ENCODE data around the gene MYO19. TPM values are rescaled to one million over a fixed set of nuclear protein-coding genes. Genes with fewer than 3 reads are reported as not detected.

The MYO19 gene, protein sequence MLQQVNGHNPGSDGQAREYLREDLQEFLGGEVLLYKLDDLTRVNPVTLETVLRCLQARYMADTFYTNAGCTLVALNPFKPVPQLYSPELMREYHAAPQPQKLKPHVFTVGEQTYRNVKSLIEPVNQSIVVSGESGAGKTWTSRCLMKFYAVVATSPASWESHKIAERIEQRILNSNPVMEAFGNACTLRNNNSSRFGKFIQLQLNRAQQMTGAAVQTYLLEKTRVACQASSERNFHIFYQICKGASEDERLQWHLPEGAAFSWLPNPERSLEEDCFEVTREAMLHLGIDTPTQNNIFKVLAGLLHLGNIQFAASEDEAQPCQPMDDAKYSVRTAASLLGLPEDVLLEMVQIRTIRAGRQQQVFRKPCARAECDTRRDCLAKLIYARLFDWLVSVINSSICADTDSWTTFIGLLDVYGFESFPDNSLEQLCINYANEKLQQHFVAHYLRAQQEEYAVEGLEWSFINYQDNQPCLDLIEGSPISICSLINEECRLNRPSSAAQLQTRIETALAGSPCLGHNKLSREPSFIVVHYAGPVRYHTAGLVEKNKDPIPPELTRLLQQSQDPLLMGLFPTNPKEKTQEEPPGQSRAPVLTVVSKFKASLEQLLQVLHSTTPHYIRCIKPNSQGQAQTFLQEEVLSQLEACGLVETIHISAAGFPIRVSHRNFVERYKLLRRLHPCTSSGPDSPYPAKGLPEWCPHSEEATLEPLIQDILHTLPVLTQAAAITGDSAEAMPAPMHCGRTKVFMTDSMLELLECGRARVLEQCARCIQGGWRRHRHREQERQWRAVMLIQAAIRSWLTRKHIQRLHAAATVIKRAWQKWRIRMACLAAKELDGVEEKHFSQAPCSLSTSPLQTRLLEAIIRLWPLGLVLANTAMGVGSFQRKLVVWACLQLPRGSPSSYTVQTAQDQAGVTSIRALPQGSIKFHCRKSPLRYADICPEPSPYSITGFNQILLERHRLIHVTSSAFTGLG
- 10 to 100 TPM; 73.1 to 80.8 (median 79.4) TPM for total RNA-seq
- 43.3 TPM for total RNA-seq (2013)
- 48.3 to 190 (median 70.9) reads per million in 29 experiments for total RNA-seq

- peak; percentile 65 to 91 (median 77) for DNase-seq
- Mint-ChIP-seq H3K27me3 (no peaks in the 10 kb centered on the region), H3K4me1 (peaks cover 16 to 30% (median 19%) of the 10 kb centered on the region in 3 donors), H3K36me3 (peaks cover 21% of the 10 kb centered on the region), H3K4me3 (peak within 1 kb of the TSS; percentile 94 to 99 (median 97)), H3K9me3 (no peaks in the 10 kb centered on the region), H3K27ac (peak within 1 kb of the TSS; percentile 94 to 97)
- ATAC-seq (replicated peaks in 1 of 4) = peak; percentile 83 to 86 (median 85)
- POLR2A ChIA-PET = interaction anchor here in 1 of 2 donors (2.6 kb wide), 1 partner anchor 11 kb away, joined by 11 read pairs; the partner anchor contains the start of gene GGNBP2
- Histone ChIP-seq H3K27me3 (replicated peaks in 1 of 2; ENCODE audit: control insufficient read depth in 2 of 2, extremely low read depth in 1 of 2, insufficient read depth in 2 of 2, low read length in 1 of 2) (no peaks in the 10 kb centered on the region), H3K27ac (ENCODE audit: low read length) (peak within 1 kb of the TSS; percentile 95), H3K4me1 (ENCODE audit: control insufficient read depth in 1 of 2, extremely low read depth in 1 of 2, insufficient read depth in 2 of 2, low read length in 2 of 2) (peaks cover 2 to 19% of the 10 kb centered on the region in 2 experiments), H3K4me3 (ENCODE audit: control insufficient read depth in 1 of 2, extremely low read depth in 1 of 2, low read length in 1 of 2) (peak within 1 kb of the TSS; percentile 91 to 99), H3K36me3 (ENCODE audit: control insufficient read depth in 2 of 2, extremely low read depth in 1 of 2, insufficient read depth in 1 of 2, low read length in 1 of 2) (peaks cover 2 to 32% of the 10 kb centered on the region in 2 donors), H3K9me3 (no peaks in the 10 kb centered on the region)
- under 1% methylated on average over 73 of the region's 83 CpGs for WGBS (ENCODE audit: insufficient coverage)
- CTCF ChIA-PET = interaction anchor here (0.6 to 1.3 kb wide), 8 partner anchors 9 to 68 kb away, joined by 3 to 6 read pairs (median 3); partner anchors contain the start of genes GGNBP2 (in 1 of the 2), MRM1 (in 1 of the 2) and ZNHIT3 (in 1 of the 2)
Measured at GRCh38 chr17:36534840-36535668, at the start of gene MYO19, which contains the start of gene PIGW. MYO19 (minus strand) TSS chr17:36534868; CDS start chr17:36532538, 2,330 bp downstream. PIGW (plus strand) TSS chr17:36534987; CDS start chr17:36537102, 2,115 bp downstream.

- Mint-ChIP-seq H3K4me1 (no peaks in the 10 kb centered on the region), H3K27me3 (no peaks in the 10 kb centered on the region), H3K9me3 (no peaks in the 10 kb centered on the region), H3K27ac (no peak overlapping the region), H3K4me3 (no peak overlapping the region), H3K36me3 (peaks cover 25% of the 10 kb centered on the region)
- Histone ChIP-seq H3K27ac (ENCODE audit: low read length) (no peak overlapping the region), H3K27me3 (replicated peaks in 1 of 2; ENCODE audit: control insufficient read depth in 2 of 2, extremely low read depth in 1 of 2, insufficient read depth in 2 of 2, low read length in 1 of 2) (no peaks in the 10 kb centered on the region), H3K9me3 (no peaks in the 10 kb centered on the region), H3K4me1 (ENCODE audit: control insufficient read depth in 1 of 2, extremely low read depth in 1 of 2, insufficient read depth in 2 of 2, low read length in 2 of 2) (no peaks in the 10 kb centered on the region), H3K36me3 (ENCODE audit: control insufficient read depth in 2 of 2, extremely low read depth in 1 of 2, insufficient read depth in 1 of 2, low read length in 1 of 2) (peaks cover 0 to 85% of the 10 kb centered on the region in 2 donors), H3K4me3 (ENCODE audit: control insufficient read depth in 1 of 2, extremely low read depth in 1 of 2, low read length in 1 of 2) (no peak overlapping the region)
- ATAC-seq (replicated peaks in 1 of 4) (no peak), DNase-seq (no peak)
- ChIA-PET CTCF (no interaction called here), POLR2A (no interaction called here)
- no CpG with 5 or more reads among the region's 1 CpG for WGBS (ENCODE audit: insufficient coverage)
Measured at GRCh38 chr17:36583787-36584186, 49.1 kb upstream of the MYO19 start.

GRCh38 chr17:36578671-36579070 lies 44.0 kb upstream of the MYO19 start:
- Histone ChIP-seq H3K4me3 (ENCODE audit: control insufficient read depth in 1 of 2, extremely low read depth in 1 of 2, low read length in 1 of 2) (no peak overlapping the region), H3K27ac (ENCODE audit: low read length) (no peak overlapping the region), H3K4me1 (ENCODE audit: control insufficient read depth in 1 of 2, extremely low read depth in 1 of 2, insufficient read depth in 2 of 2, low read length in 2 of 2) (no peaks in the 10 kb centered on the region), H3K9me3 (no peaks in the 10 kb centered on the region), H3K36me3 (ENCODE audit: control insufficient read depth in 2 of 2, extremely low read depth in 1 of 2, insufficient read depth in 1 of 2, low read length in 1 of 2) (peaks cover 7 to 71% of the 10 kb centered on the region in 2 donors), H3K27me3 (replicated peaks in 1 of 2; ENCODE audit: control insufficient read depth in 2 of 2, extremely low read depth in 1 of 2, insufficient read depth in 2 of 2, low read length in 1 of 2) (no peaks in the 10 kb centered on the region)
- Mint-ChIP-seq H3K4me1 (peaks cover 9 to 14% (median 14%) of the 10 kb centered on the region in 3 donors), H3K4me3 (no peak overlapping the region), H3K27me3 (no peaks in the 10 kb centered on the region), H3K9me3 (no peaks in the 10 kb centered on the region), H3K27ac (no peak overlapping the region), H3K36me3 (peaks cover 33% of the 10 kb centered on the region)
- WGBS (ENCODE audit: insufficient coverage) = no CpG with 5 or more reads among the region's 2 CpGs
- CTCF ChIA-PET = interaction anchor here in 1 of 2 donors (0.8 kb wide), 1 partner anchor 23 kb away, joined by 3 read pairs; no protein-coding TSS in a partner anchor
- ATAC-seq (replicated peaks in 1 of 4) (no peak), DNase-seq (no peak)
- POLR2A ChIA-PET = no interaction called here

DNA sequence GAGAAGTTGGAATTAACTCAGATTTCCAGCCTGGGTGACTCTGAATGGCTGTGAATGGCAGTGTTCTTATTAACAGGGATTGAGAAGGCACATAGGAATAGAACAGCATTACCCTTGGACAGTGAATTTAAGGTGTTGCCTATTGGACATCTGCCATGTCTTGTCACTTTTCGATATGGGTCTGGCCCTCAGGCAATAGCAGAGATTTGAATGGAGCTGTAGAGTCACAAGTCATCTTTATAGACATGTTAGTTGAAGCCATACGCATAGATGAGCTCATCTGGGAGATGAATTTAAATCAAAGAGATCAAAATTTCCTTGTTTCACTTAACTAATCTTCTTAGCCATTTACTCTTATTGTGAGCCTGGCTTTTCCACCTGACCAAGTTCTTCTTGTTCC lies 42.1 kb upstream of the MYO19 start:
- Mint-ChIP-seq H3K27ac (peak overlapping the region in 1 of 2 donors; percentile 21), H3K4me1 (peaks cover 24 to 25% (median 24%) of the 10 kb centered on the region in 3 donors), H3K27me3 (no peaks in the 10 kb centered on the region), H3K4me3 (no peak overlapping the region), H3K36me3 (peaks cover 40% of the 10 kb centered on the region), H3K9me3 (no peaks in the 10 kb centered on the region)
- no peak overlapping the region for H3K27ac ChIP-seq (ENCODE audit: low read length)
- H3K36me3 ChIP-seq (ENCODE audit: control insufficient read depth in 2 of 2, extremely low read depth in 1 of 2, insufficient read depth in 1 of 2, low read length in 1 of 2) = peaks cover 7 to 63% of the 10 kb centered on the region in 2 donors
- 100% methylated on average over 1 of the region's 2 CpGs for WGBS (ENCODE audit: insufficient coverage)
- H3K4me1 ChIP-seq (ENCODE audit: control insufficient read depth in 1 of 2, extremely low read depth in 1 of 2, insufficient read depth in 2 of 2, low read length in 2 of 2) = no peaks in the 10 kb centered on the region
- no peak overlapping the region for H3K4me3 ChIP-seq (ENCODE audit: control insufficient read depth in 1 of 2, extremely low read depth in 1 of 2, low read length in 1 of 2)
- no peaks in the 10 kb centered on the region for H3K9me3 ChIP-seq
- ATAC-seq (replicated peaks in 1 of 4) = no peak
- no peaks in the 10 kb centered on the region for H3K27me3 ChIP-seq (replicated peaks in 1 of 2; ENCODE audit: control insufficient read depth in 2 of 2, extremely low read depth in 1 of 2, insufficient read depth in 2 of 2, low read length in 1 of 2)
- CTCF ChIA-PET = no interaction called here
- DNase-seq = no peak
- POLR2A ChIA-PET = no interaction called here

DNA sequence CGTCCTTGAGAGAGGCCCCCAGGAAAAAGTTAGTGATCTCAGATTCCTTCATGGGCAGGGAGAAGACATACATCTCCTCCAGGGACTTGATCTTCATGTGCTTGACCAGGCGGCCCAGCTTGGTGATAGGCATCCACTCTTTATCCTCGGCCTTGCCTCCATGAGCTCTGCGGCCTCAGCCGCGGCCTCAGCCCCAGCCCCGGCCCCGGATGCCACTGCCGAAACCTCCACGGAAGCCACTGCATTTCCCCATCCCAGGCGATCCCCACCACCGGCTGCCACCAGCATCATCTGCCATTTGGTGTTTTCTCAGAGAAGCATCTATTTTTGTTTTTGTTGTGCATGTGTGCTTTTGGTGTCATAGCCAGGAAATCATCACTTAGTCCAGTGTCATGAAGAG lies 40.4 kb upstream of the MYO19 start:
- Mint-ChIP-seq H3K36me3 (peaks cover 36% of the 10 kb centered on the region), H3K27ac (no peak overlapping the region), H3K4me3 (no peak overlapping the region), H3K27me3 (no peaks in the 10 kb centered on the region), H3K9me3 (no peaks in the 10 kb centered on the region), H3K4me1 (peaks cover 24 to 25% (median 24%) of the 10 kb centered on the region in 3 donors)
- H3K9me3 ChIP-seq = no peaks in the 10 kb centered on the region
- ATAC-seq (replicated peaks in 1 of 4) (no peak), DNase-seq (no peak)
- POLR2A ChIA-PET = no interaction called here
- H3K4me1 ChIP-seq (ENCODE audit: control insufficient read depth in 1 of 2, extremely low read depth in 1 of 2, insufficient read depth in 2 of 2, low read length in 2 of 2) = no peaks in the 10 kb centered on the region
- H3K4me3 ChIP-seq (ENCODE audit: control insufficient read depth in 1 of 2, extremely low read depth in 1 of 2, low read length in 1 of 2) = no peak overlapping the region
- peaks cover 12 to 62% of the 10 kb centered on the region in 2 donors for H3K36me3 ChIP-seq (ENCODE audit: control insufficient read depth in 2 of 2, extremely low read depth in 1 of 2, insufficient read depth in 1 of 2, low read length in 1 of 2)
- H3K27me3 ChIP-seq (replicated peaks in 1 of 2; ENCODE audit: control insufficient read depth in 2 of 2, extremely low read depth in 1 of 2, insufficient read depth in 2 of 2, low read length in 1 of 2) = no peaks in the 10 kb centered on the region
- H3K27ac ChIP-seq (ENCODE audit: low read length) = no peak overlapping the region
- CTCF ChIA-PET = interaction anchor here in 1 of 2 donors (1.0 kb wide), 1 partner anchor 22 kb away, joined by 5 read pairs; no protein-coding TSS in a partner anchor
- WGBS (ENCODE audit: insufficient coverage) = 91% methylated on average over 10 of the region's 12 CpGs
